Astrocyte (in vitro differentiated cells and primary cell): ENCODE measurements around the gene RIT1. TPM values are rescaled to one million over a fixed set of nuclear protein-coding genes. Genes with fewer than 3 reads are reported as not detected.
A peak's percentile ranks its signal among the peaks of the same experiment; 100 is the strongest.

Source experiments
- DNase-seq: peaks from one replicate; pipeline ENCODE4 v3.0.0-alpha.2; 2010; ENCODE audit warnings: low read depth
- FAIRE-seq: peaks from 2 replicates; lab custom pipeline; 2011; peaks lifted over from hg19 to GRCh38; lab: Jason Lieb, UNC
- H2AFZ ChIP-seq: 2 replicates; pipeline ENCODE4 v1.6.0; 2012; ENCODE audit warnings: low read depth, low read length, inconsistent platforms
- H3K27ac ChIP-seq: 2 replicates; pipeline ENCODE4 v1.5.1; 2011; ENCODE audit warnings: low read depth, low read length, inconsistent platforms
- H3K27me3 ChIP-seq: 2 replicates; pipeline ENCODE4 v1.6.0; 2011; ENCODE audit warnings: low read length, inconsistent platforms; ENCODE audit not compliant: insufficient read depth
- H3K36me3 ChIP-seq: 2 replicates; pipeline ENCODE4 v1.5.1; 2011; ENCODE audit warnings: low read length, inconsistent platforms; ENCODE audit not compliant: insufficient read depth
- H3K4me1 ChIP-seq: 2 replicates; pipeline ENCODE4 v1.5.1; 2011; ENCODE audit warnings: low read length, inconsistent platforms; ENCODE audit not compliant: insufficient read depth
- H3K4me2 ChIP-seq: 2 replicates; pipeline ENCODE4 v1.6.0; 2012; ENCODE audit warnings: low read length, inconsistent platforms
- H3K4me3 ChIP-seq: 2 replicates; pipeline ENCODE4 v1.5.1; 2011; ENCODE audit warnings: low read depth, mild to moderate bottlenecking, low read length, inconsistent platforms; ENCODE audit not compliant: insufficient read depth
- H3K79me2 ChIP-seq: 2 replicates; pipeline ENCODE4 v1.6.0; 2012; ENCODE audit warnings: mild to moderate bottlenecking, low read length, inconsistent platforms; ENCODE audit not compliant: insufficient read depth
- H3K9ac ChIP-seq: 2 replicates; pipeline ENCODE4 v1.6.0; 2012; ENCODE audit warnings: mild to moderate bottlenecking, low read length, inconsistent platforms
- H3K9me3 ChIP-seq: 2 replicates; pipeline ENCODE4 v1.5.1; 2012; ENCODE audit warnings: low read depth, mild to moderate bottlenecking, low read length, inconsistent platforms; ENCODE audit not compliant: insufficient read depth
- H4K20me1 ChIP-seq: 2 replicates; pipeline ENCODE4 v1.6.0; 2012; ENCODE audit warnings: low read length, inconsistent platforms; ENCODE audit not compliant: insufficient read depth
- H3K27ac Mint-ChIP-seq: one replicate; pipeline ENCODE4 v1.8.0; 2021; ENCODE audit warnings: mild to moderate bottlenecking, mixed read lengths; ENCODE audit not compliant: unreplicated experiment
- H3K27me3 Mint-ChIP-seq: one replicate; pipeline ENCODE4 v1.8.0; 2021; ENCODE audit warnings: low read depth, mixed read lengths; ENCODE audit not compliant: unreplicated experiment
- H3K36me3 Mint-ChIP-seq: one replicate; pipeline ENCODE4 v1.8.0; 2021; ENCODE audit warnings: low read depth, mixed read lengths; ENCODE audit not compliant: unreplicated experiment
- H3K4me1 Mint-ChIP-seq: one replicate; pipeline ENCODE4 v1.8.0; 2021; ENCODE audit warnings: low read depth, mixed read lengths; ENCODE audit not compliant: unreplicated experiment
- H3K4me3 Mint-ChIP-seq: one replicate; pipeline ENCODE4 v1.8.0; 2021; ENCODE audit warnings: mild to moderate bottlenecking, moderate library complexity, mixed read lengths; ENCODE audit not compliant: unreplicated experiment
- H3K9me3 Mint-ChIP-seq: one replicate; pipeline ENCODE4 v1.8.0; 2021; ENCODE audit warnings: mild to moderate bottlenecking, mixed read lengths; ENCODE audit not compliant: unreplicated experiment
- EZH2 ChIP-seq: IDR thresholded peaks from 2 replicates; pipeline ENCODE4 v1.6.1; 2012; ENCODE audit warnings: mild to moderate bottlenecking, low read length, inconsistent platforms; ENCODE audit not compliant: insufficient read depth
- total RNA-seq: library from RNA; stranded (reverse); gene quantifications from 2 replicates; pipeline ENCODE4 v1.2.1, GENCODE V29; 2021
- TF ChIP-seq, protein P1 (sequence below): IDR thresholded peaks from 2 replicates; pipeline ENCODE4 v1.5.1; 2011; ENCODE audit warnings: low read depth, mild to moderate bottlenecking, inconsistent platforms, low read length, moderate library complexity; ENCODE audit not compliant: insufficient read depth

Gene RIT1
- total RNA-seq, 1 donor from 2014 or later = 59.4 TPM

DNA sequence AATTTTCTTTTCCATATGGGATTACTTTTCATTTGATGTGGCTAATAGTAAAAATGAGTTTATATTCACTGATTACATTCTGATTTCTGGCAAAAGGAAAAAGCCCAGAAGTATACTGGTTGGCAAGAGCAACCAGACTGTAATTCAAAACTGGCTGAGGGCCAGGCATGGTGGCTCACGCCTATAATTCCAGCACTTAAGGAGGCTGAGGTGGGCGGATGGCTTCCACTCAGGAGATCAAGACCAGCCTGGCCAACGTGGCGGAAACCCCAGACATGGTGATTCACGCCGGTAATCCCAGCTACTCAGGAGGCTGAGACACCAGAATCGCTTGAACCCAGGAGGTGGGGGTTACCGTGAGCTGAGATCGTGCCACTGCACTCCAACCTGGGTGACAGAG is 37.3 kb downstream of the RIT1 start:
- Histone ChIP-seq H3K27ac (peak overlapping the region; percentile 74), H3K27me3 (no peaks in the 10 kb centered on the region), H3K36me3 (no peaks in the 10 kb centered on the region), H3K4me2 (peak overlapping the region; percentile 75), H3K79me2 (no peaks in the 10 kb centered on the region), H3K9ac (peak overlapping the region; percentile 59), H4K20me1 (no peaks in the 10 kb centered on the region), H3K4me1 (peaks cover 10% of the 10 kb centered on the region), H2AFZ (peak overlapping the region; percentile 69), H3K4me3 (no peak overlapping the region), H3K9me3 (no peaks in the 10 kb centered on the region)
- H3K36me3 Mint-ChIP-seq = peaks cover 13% of the 10 kb centered on the region
- no peaks in the 10 kb centered on the region for H3K27me3 Mint-ChIP-seq
- no peak for FAIRE-seq
- H3K4me1 Mint-ChIP-seq = peaks cover 6% of the 10 kb centered on the region
- no peak for TF ChIP-seq EZH2
- TF ChIP-seq, protein P1, sequence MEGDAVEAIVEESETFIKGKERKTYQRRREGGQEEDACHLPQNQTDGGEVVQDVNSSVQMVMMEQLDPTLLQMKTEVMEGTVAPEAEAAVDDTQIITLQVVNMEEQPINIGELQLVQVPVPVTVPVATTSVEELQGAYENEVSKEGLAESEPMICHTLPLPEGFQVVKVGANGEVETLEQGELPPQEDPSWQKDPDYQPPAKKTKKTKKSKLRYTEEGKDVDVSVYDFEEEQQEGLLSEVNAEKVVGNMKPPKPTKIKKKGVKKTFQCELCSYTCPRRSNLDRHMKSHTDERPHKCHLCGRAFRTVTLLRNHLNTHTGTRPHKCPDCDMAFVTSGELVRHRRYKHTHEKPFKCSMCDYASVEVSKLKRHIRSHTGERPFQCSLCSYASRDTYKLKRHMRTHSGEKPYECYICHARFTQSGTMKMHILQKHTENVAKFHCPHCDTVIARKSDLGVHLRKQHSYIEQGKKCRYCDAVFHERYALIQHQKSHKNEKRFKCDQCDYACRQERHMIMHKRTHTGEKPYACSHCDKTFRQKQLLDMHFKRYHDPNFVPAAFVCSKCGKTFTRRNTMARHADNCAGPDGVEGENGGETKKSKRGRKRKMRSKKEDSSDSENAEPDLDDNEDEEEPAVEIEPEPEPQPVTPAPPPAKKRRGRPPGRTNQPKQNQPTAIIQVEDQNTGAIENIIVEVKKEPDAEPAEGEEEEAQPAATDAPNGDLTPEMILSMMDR = no peak
- DNase-seq = peak; percentile 67
- peaks cover 3% of the 10 kb centered on the region for H3K9me3 Mint-ChIP-seq
- no peak overlapping the region for H3K27ac Mint-ChIP-seq
- H3K4me3 Mint-ChIP-seq = no peak overlapping the region

DNA sequence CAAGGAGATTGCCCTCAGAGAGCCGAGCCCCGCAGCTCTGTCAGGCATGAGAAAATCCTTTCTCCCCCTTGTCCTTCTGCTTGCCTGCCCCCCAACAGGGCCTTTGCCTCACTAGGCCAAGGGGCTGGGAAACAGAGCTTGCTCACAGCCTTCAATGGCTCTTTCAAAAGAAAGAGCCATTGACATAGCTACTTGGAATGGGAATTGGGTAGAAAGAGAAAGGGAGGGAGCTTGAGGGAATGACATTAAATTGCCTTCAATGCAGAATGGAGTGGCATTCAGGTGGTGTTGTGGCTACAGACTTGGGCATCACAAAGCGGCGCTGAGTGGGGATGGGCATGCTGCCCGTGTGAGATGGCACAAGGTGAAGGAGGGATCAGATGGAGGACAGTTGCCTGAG is 38.6 kb downstream of the RIT1 start:
- DNase-seq = no peak
- no peak overlapping the region for H3K4me3 ChIP-seq
- Mint-ChIP-seq H3K27ac (peak overlapping the region; percentile 50), H3K27me3 (no peaks in the 10 kb centered on the region), H3K9me3 (peaks cover 3% of the 10 kb centered on the region), H3K36me3 (peaks cover 16% of the 10 kb centered on the region), H3K4me1 (peaks cover 6% of the 10 kb centered on the region), H3K4me3 (no peak overlapping the region)
- no peak overlapping the region for H3K9ac ChIP-seq
- H2AFZ ChIP-seq = no peak overlapping the region
- no peaks in the 10 kb centered on the region for H3K36me3 ChIP-seq
- peaks cover 10% of the 10 kb centered on the region for H3K4me1 ChIP-seq
- no peak overlapping the region for H3K4me2 ChIP-seq
- no peaks in the 10 kb centered on the region for H3K9me3 ChIP-seq
- H3K27me3 ChIP-seq = no peaks in the 10 kb centered on the region
- no peak for TF ChIP-seq EZH2
- TF ChIP-seq, protein P1 = no peak
- H3K27ac ChIP-seq = no peak overlapping the region
- H4K20me1 ChIP-seq = no peaks in the 10 kb centered on the region
- no peak for FAIRE-seq
- H3K79me2 ChIP-seq = no peaks in the 10 kb centered on the region

DNA sequence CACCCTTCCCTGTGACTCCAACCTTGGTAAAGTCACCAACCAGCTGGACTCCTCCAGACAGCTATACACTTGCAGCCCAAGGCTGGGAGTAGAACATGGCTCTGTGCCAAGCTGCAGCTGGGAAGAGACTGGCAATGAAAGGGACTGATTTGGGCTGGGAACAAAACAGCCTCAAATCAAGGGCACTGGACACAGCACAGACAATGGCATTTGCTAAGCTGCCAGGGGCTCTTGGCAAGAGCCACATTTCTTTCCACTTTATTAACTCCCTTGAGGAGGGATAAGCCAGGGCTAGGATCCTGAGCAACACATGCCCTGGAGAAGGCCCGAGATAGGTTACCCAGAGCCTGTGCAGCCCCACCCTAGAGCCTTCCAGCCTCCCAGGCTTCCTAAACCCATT is 39.8 kb downstream of the RIT1 start:
- H3K27ac ChIP-seq = no peak overlapping the region
- no peak overlapping the region for H3K9ac ChIP-seq
- DNase-seq (no peak), FAIRE-seq (no peak)
- no peak overlapping the region for H3K4me3 ChIP-seq
- peaks cover 6% of the 10 kb centered on the region for H3K4me1 Mint-ChIP-seq
- H3K9me3 Mint-ChIP-seq = peaks cover 3% of the 10 kb centered on the region
- no peak overlapping the region for H3K27ac Mint-ChIP-seq
- peak overlapping the region; percentile 42 for H2AFZ ChIP-seq
- H3K9me3 ChIP-seq = no peaks in the 10 kb centered on the region
- no peaks in the 10 kb centered on the region for H3K27me3 Mint-ChIP-seq
- peaks cover 20% of the 10 kb centered on the region for H3K36me3 Mint-ChIP-seq
- H4K20me1 ChIP-seq = no peaks in the 10 kb centered on the region
- TF ChIP-seq, protein P1 = no peak
- no peak for TF ChIP-seq EZH2
- H3K4me2 ChIP-seq = peak overlapping the region; percentile 27
- H3K4me3 Mint-ChIP-seq = no peak overlapping the region
- peaks cover 6% of the 10 kb centered on the region for H3K79me2 ChIP-seq
- H3K36me3 ChIP-seq = no peaks in the 10 kb centered on the region
- no peaks in the 10 kb centered on the region for H3K27me3 ChIP-seq
- peaks cover 10% of the 10 kb centered on the region for H3K4me1 ChIP-seq
